GM12892 (cell line): ENCODE measurements around the gene TRABD2A.

Experiments used
- POLR2A ChIP-seq: IDR thresholded peaks from 2 replicates; pipeline ENCODE4 v1.6.1; 2011; ENCODE audit warnings: low read depth, low read length, control low read depth
- POLR2AphosphoS5 ChIP-seq: IDR thresholded peaks from 2 replicates; pipeline ENCODE4 v1.6.1; 2011; ENCODE audit warnings: low read depth, low read length, control low read depth
- TAF1 ChIP-seq: IDR thresholded peaks from 2 replicates; pipeline ENCODE4 v1.6.1; 2011; ENCODE audit warnings: low read depth, mild to moderate bottlenecking, control low read depth, low read length, borderline replicate concordance

DNA sequence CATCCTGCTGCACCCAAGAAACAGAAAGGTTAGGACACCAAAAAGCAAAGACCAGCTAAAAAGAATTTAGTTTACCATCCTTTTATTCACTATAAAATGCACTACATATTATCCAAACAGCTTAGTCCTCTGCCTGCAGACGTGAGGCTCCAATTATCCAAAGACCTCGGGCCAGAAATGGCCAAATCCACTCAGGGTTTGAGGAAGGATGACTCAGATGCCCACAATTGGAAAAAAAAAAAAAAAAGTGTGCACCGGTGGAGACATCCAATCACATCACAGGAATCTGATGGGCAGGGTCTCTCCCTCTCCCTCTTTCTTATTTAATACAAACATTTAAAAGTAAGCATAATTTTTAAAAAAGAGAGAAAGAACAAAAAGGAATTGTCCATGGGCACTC, 65.7 kb downstream of the TRABD2A start:
- TF ChIP-seq POLR2AphosphoS5 = no peak
- no peak for TF ChIP-seq POLR2A
- no peak for TF ChIP-seq TAF1
